Measurements from ENCODE around the gene ZIM2. TPM values are rescaled to one million over a fixed set of nuclear protein-coding genes. Genes with fewer than 3 reads are reported as not detected.
"Not testable (repeated sequence)": the region's sequence is repeated elsewhere in the genome, so short reads cannot be mapped to it uniquely, and the experiment has no call there.

Gene ZIM2
- total RNA-seq, 1 experiment from 2014 or later = not detected

DNA sequence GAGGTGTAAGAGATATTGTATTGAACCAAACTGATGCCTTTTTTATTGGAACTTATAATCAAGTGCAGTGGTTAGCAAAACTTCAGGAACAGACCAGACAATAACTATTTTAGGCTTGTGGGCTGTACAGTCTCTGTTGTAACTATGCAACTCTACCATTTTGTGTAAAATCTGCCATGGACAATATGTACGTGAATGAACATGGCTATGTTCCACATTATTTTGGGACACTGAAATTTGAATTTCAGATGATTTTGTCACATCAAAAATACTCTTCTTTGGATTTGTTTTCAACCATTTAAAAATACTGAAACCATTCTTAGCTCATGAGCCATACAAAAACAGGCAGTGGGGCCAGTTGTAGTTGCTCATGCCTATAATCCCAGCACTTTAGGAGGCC, 27.9 kb upstream of the ZIM2 start:
- no TSS peak for BruUV-seq (replicated peaks)
- H3K9me2 ChIP-seq (ENCODE audit: insufficient read depth) = no peaks in the 10 kb centered on the region
- H2AFZ ChIP-seq = no peak overlapping the region
- H3K27ac ChIP-seq = no peak overlapping the region
- H3K9me3 ChIP-seq (ENCODE audit: insufficient read depth, low read depth) = no peaks in the 10 kb centered on the region
- intact Hi-C loops (cut with micrococcal nuclease; ENCODE audit: unreplicated experiment) = no loop called here
- H3K4me3 ChIP-seq = no peak overlapping the region
- CTCF ChIA-PET = no interaction called here
- H3K4me1 ChIP-seq (replicated peaks; ENCODE audit: insufficient read depth) = no peaks in the 10 kb centered on the region
- no peak for TF ChIP-seq EZH2 (IDR thresholded peaks at IDR 0.05; ENCODE audit: low read depth)
- H3K4me2 ChIP-seq = no peak overlapping the region
- H3K36me3 ChIP-seq (ENCODE audit: low read depth) = no peaks in the 10 kb centered on the region
- POLR2A ChIA-PET (ENCODE audit: unreplicated experiment) = no interaction called here
- no peaks in the 10 kb centered on the region for H4K20me1 ChIP-seq (ENCODE audit: insufficient read depth)
- DNase-seq = no peak
- no peaks in the 10 kb centered on the region for H3K79me2 ChIP-seq (ENCODE audit: low read depth)
- H3F3A ChIP-seq (ENCODE audit: insufficient read depth, low read depth) = no peaks in the 10 kb centered on the region
- H3K27me3 ChIP-seq (ENCODE audit: insufficient read depth, low read depth) = peaks cover 17% of the 10 kb centered on the region; the same call in 1 of the 2 replicates

DNA sequence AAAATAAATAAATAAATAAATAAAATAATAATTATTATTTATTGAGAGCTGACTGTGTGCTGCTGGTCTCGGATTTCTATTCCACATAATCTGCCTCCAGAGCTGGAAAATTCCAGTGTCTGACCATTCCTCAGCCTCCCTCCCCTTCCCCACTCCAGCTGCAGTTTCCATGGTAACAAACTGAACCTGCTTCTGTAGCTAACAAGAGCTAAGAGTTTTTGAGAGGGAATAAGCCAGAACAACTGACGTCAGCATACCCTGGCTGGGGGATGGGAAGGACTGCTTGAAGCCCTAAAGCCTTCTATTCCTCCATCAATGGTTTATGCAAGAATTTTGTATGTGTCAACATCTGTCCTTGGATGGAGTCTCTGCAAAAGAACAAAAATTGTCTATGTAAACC, 26.0 kb upstream of the ZIM2 start:
- H3K9me3 ChIP-seq (ENCODE audit: insufficient read depth, low read depth) = no peaks in the 10 kb centered on the region
- BruUV-seq (replicated peaks) = no TSS peak
- POLR2A ChIA-PET (ENCODE audit: unreplicated experiment) = no interaction called here
- H3K27ac ChIP-seq = no peak overlapping the region
- no peaks in the 10 kb centered on the region for H3K4me1 ChIP-seq (replicated peaks; ENCODE audit: insufficient read depth)
- no peak for DNase-seq
- H3K27me3 ChIP-seq (ENCODE audit: insufficient read depth, low read depth) = peaks cover 16% of the 10 kb centered on the region
- H3K79me2 ChIP-seq (ENCODE audit: low read depth) = no peaks in the 10 kb centered on the region
- CTCF ChIA-PET = no interaction called here
- intact Hi-C loops (cut with micrococcal nuclease; ENCODE audit: unreplicated experiment) = no loop called here
- H2AFZ ChIP-seq = no peak overlapping the region
- H3K4me3 ChIP-seq = no peak overlapping the region
- H3K36me3 ChIP-seq (ENCODE audit: low read depth) = no peaks in the 10 kb centered on the region
- H3K4me2 ChIP-seq = no peak overlapping the region
- no peak for TF ChIP-seq EZH2 (IDR thresholded peaks at IDR 0.05; ENCODE audit: low read depth)
- TF ChIP-seq, protein P1, sequence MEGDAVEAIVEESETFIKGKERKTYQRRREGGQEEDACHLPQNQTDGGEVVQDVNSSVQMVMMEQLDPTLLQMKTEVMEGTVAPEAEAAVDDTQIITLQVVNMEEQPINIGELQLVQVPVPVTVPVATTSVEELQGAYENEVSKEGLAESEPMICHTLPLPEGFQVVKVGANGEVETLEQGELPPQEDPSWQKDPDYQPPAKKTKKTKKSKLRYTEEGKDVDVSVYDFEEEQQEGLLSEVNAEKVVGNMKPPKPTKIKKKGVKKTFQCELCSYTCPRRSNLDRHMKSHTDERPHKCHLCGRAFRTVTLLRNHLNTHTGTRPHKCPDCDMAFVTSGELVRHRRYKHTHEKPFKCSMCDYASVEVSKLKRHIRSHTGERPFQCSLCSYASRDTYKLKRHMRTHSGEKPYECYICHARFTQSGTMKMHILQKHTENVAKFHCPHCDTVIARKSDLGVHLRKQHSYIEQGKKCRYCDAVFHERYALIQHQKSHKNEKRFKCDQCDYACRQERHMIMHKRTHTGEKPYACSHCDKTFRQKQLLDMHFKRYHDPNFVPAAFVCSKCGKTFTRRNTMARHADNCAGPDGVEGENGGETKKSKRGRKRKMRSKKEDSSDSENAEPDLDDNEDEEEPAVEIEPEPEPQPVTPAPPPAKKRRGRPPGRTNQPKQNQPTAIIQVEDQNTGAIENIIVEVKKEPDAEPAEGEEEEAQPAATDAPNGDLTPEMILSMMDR (conservative IDR thresholded peaks at IDR 0.05) = no peak
- H3K9me2 ChIP-seq (ENCODE audit: insufficient read depth) = no peaks in the 10 kb centered on the region
- H3F3A ChIP-seq (ENCODE audit: insufficient read depth, low read depth) = no peaks in the 10 kb centered on the region
- no peaks in the 10 kb centered on the region for H4K20me1 ChIP-seq (ENCODE audit: insufficient read depth)

DNA sequence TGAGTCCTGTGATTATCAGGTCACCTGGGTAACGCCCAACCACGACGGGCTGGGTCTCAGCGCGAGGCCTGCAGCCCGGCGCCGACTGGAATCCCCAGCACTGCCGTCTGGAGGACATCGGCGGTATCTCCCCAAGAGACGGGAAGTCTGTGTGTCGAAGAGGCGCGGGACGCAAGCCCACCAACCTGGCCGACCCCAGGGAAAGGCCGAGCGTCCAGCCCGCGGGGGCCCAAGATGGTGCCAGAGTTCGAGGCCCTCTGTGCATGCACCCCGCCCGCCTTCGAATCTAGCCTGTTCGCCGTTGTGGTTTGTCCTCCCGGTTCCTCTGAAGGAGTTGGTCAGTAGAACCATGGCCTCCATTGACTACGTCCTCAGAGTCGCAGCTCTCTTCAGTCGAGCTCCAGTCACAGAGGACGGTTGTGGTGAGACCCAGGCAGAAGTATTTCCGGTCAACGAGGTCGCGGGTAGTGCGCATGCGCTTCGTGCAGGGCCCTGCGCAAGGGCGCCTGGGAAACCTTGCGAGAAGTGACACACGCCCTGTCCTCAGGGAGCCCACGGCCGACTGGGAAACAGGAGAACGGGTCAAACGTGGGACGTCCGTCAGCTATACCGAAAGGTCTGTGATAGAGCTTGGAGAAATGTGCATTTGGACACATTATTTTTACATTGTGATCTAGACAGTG, 24.1 kb upstream of the ZIM2 start:
- H2AFZ ChIP-seq = no peak overlapping the region
- H4K20me1 ChIP-seq (ENCODE audit: insufficient read depth) = no peaks in the 10 kb centered on the region
- TF ChIP-seq, protein P1 (conservative IDR thresholded peaks at IDR 0.05) = no peak
- TF ChIP-seq EZH2 (IDR thresholded peaks at IDR 0.05; ENCODE audit: low read depth) = no peak
- H3K4me3 ChIP-seq = no peak overlapping the region
- no peaks in the 10 kb centered on the region for H3K36me3 ChIP-seq (ENCODE audit: low read depth)
- H3K27ac ChIP-seq = no peak overlapping the region
- no peaks in the 10 kb centered on the region for H3K4me1 ChIP-seq (replicated peaks; ENCODE audit: insufficient read depth)
- DNase-seq = no peak
- peaks cover 13% of the 10 kb centered on the region for H3K27me3 ChIP-seq (ENCODE audit: insufficient read depth, low read depth)
- ChIA-PET CTCF (no interaction called here), POLR2A (ENCODE audit: unreplicated experiment) (no interaction called here)
- no peak overlapping the region for H3K4me2 ChIP-seq
- intact Hi-C loops (cut with micrococcal nuclease; ENCODE audit: unreplicated experiment) = no loop called here
- no TSS peak for BruUV-seq (replicated peaks)
- no peaks in the 10 kb centered on the region for H3K79me2 ChIP-seq (ENCODE audit: low read depth)
- H3F3A ChIP-seq (ENCODE audit: insufficient read depth, low read depth) = no peaks in the 10 kb centered on the region
- no peaks in the 10 kb centered on the region for H3K9me2 ChIP-seq (ENCODE audit: insufficient read depth)
- H3K9me3 ChIP-seq (ENCODE audit: insufficient read depth, low read depth) = no peaks in the 10 kb centered on the region

DNA sequence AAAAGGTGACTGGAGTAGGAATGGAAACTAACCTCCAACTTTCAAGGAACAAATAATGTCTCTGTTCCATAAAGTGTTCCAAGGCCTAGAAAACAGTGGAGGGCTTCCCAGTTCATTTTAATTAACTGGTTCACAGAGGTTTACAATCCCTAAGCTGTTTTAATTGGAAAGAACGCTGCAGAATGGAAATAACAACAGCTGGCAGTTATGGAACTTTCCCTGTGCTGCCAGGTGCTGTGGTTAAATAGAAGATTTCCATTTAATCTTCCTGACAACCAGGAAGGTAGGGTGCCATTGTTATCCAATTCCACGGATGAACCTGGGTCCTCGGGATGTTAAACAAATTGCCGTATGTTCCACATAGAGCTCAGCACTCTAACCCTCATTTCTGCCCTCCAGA, 22.2 kb upstream of the ZIM2 start:
- Histone ChIP-seq H2AFZ (no peak overlapping the region), H4K20me1 (ENCODE audit: insufficient read depth) (no peaks in the 10 kb centered on the region), H3K27ac (no peak overlapping the region), H3K4me2 (no peak overlapping the region), H3F3A (ENCODE audit: insufficient read depth, low read depth) (no peaks in the 10 kb centered on the region), H3K9me2 (ENCODE audit: insufficient read depth) (no peaks in the 10 kb centered on the region), H3K4me1 (replicated peaks; ENCODE audit: insufficient read depth) (no peaks in the 10 kb centered on the region), H3K79me2 (ENCODE audit: low read depth) (no peaks in the 10 kb centered on the region), H3K27me3 (ENCODE audit: insufficient read depth, low read depth) (peaks cover 13% of the 10 kb centered on the region), H3K36me3 (ENCODE audit: low read depth) (no peaks in the 10 kb centered on the region), H3K9me3 (ENCODE audit: insufficient read depth, low read depth) (no peaks in the 10 kb centered on the region), H3K4me3 (no peak overlapping the region)
- ChIA-PET POLR2A (ENCODE audit: unreplicated experiment) (no interaction called here), CTCF (no interaction called here)
- BruUV-seq (replicated peaks) = no TSS peak
- DNase-seq = no peak
- TF ChIP-seq EZH2 (IDR thresholded peaks at IDR 0.05; ENCODE audit: low read depth) = no peak
- TF ChIP-seq, protein P1 (conservative IDR thresholded peaks at IDR 0.05) = no peak
- intact Hi-C loops (cut with micrococcal nuclease; ENCODE audit: unreplicated experiment) = no loop called here

DNA sequence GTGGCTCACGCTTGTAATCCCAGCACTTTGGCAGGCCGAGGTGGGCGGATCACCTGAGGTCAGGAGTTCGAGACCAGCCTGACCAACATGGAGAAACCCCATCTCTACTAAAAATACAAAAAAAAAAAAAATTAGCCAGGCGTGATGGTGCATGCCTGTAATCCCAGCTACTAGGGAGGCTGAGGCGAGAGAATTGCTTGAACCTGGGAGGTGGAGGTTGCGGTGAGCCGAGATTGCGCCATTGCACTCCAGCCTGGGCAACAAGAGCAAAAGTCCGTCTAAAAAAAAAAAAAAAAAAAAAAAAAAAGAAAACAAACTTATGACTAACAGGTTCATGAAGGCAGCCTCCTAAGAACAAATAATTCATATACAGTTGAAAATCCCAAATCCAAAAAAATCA, 19.9 kb upstream of the ZIM2 start:
- CTCF ChIA-PET; BruUV-seq (replicated peaks): not testable (repeated sequence)

More for the DNA sequence above, 19.9 kb upstream of the ZIM2 start:
- H2AFZ ChIP-seq; H3K9me3 ChIP-seq (ENCODE audit: insufficient read depth, low read depth); H4K20me1 ChIP-seq (ENCODE audit: insufficient read depth); POLR2A ChIA-PET (ENCODE audit: unreplicated experiment); H3K4me2 ChIP-seq; H3K36me3 ChIP-seq (ENCODE audit: low read depth); H3K4me3 ChIP-seq; H3K9me2 ChIP-seq (ENCODE audit: insufficient read depth); H3K79me2 ChIP-seq (ENCODE audit: low read depth); DNase-seq; intact Hi-C loops (cut with micrococcal nuclease; ENCODE audit: unreplicated experiment); H3K27ac ChIP-seq; H3F3A ChIP-seq (ENCODE audit: insufficient read depth, low read depth); H3K4me1 ChIP-seq (replicated peaks; ENCODE audit: insufficient read depth): not testable (repeated sequence)
- H3K27me3 ChIP-seq (ENCODE audit: insufficient read depth, low read depth) = peaks cover 13% of the 10 kb centered on the region

All from PC-9 (cell line).